Ectodermal cell (in vitro differentiated cells): ENCODE measurements around the gene EEF1G.
"Not testable (repeated sequence)": the region's sequence is repeated elsewhere in the genome, so short reads cannot be mapped to it uniquely, and the experiment has no call there.

Experiments
- H3K27ac ChIP-seq: 2 replicates; pipeline ENCODE4 v1.7.0; 2013; ENCODE audit warnings: mild to moderate bottlenecking, low read depth, low read length; ENCODE audit not compliant: insufficient read depth, poor library complexity, severe bottlenecking
- H3K27me3 ChIP-seq: 2 replicates; pipeline ENCODE4 v1.7.0; 2013; ENCODE audit warnings: mild to moderate bottlenecking, low read length; ENCODE audit not compliant: insufficient read depth, control insufficient read depth, poor library complexity, severe bottlenecking
- H3K36me3 ChIP-seq: one replicate; pipeline ENCODE4 v1.7.0; 2013; ENCODE audit warnings: low read length; ENCODE audit not compliant: control insufficient read depth, insufficient read depth
- H3K4me1 ChIP-seq: one replicate; pipeline ENCODE4 v1.7.0; 2013; ENCODE audit warnings: low read length; ENCODE audit not compliant: control insufficient read depth, insufficient read depth
- H3K4me3 ChIP-seq: 2 replicates; pipeline ENCODE4 v1.7.0; 2013; ENCODE audit warnings: low read depth, low read length, control low read depth; ENCODE audit not compliant: insufficient read depth
- H3K9me3 ChIP-seq: 2 replicates; pipeline ENCODE4 v1.7.0; 2013; ENCODE audit warnings: mild to moderate bottlenecking, low read length, moderate library complexity; ENCODE audit not compliant: control insufficient read depth
- WGBS, 2 experiments: methylation state at CpG; one replicate each; pipeline ENCODE4 v1.1.7; 2013; ENCODE audit warnings: missing lambda C conversion rate in 2 of 2; 5-methylcytosine and 5-hydroxymethylcytosine counted together

Gene EEF1G

GRCh38 chr11:62565100-62565802 lies 8.4 kb downstream of the EEF1G start:
- 94 to 96% methylated on average over 5 of the region's 5 CpGs for WGBS, 2 experiments
- Histone ChIP-seq H3K27ac (no peak overlapping the region), H3K4me3 (no peak overlapping the region)

DNA sequence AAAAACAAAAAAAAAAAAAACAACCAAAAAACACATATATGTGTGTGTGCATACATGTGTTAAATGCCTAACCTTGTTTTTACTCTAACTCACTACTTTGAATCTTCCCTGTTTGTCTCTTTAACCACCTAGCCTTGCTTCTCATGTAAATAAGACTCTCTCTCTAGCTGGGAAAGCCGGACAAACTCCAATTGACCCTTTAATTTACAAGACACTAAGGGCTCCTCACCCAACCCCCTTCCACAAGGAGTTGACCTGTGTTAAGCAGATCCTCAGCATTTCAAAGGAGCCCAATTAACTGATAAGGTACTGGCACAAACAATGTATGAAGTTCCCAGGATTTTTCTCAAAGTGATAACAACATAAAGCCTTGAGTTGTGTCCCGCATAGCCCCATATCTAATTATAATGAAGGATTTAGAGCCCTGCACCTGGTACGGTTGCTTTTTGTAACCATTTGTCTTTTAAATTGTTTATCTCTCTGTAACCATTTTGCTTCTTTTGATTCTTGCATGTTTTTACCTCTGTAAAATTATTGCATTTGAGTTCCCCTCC lies 11.9 kb downstream of the EEF1G start:
- Histone ChIP-seq H3K36me3 (peaks cover 49% of the 10 kb centered on the region), H3K4me1 (peaks cover 21% of the 10 kb centered on the region)
- WGBS, 2 experiments = 30 to 42% methylated on average over 3 of the region's 3 CpGs
- not testable (repeated sequence) for H3K9me3 ChIP-seq, H3K27me3 ChIP-seq, H3K4me3 ChIP-seq, H3K27ac ChIP-seq

More at GRCh38 chr11:62565100-62565802, 8.4 kb downstream of the EEF1G start:
- Histone ChIP-seq H3K9me3 (no peaks in the 10 kb centered on the region), H3K36me3 (peaks cover 54% of the 10 kb centered on the region), H3K27me3 (no peaks in the 10 kb centered on the region), H3K4me1 (peaks cover 7% of the 10 kb centered on the region)

GRCh38 chr11:62560566-62561103 lies 13.1 kb downstream of the EEF1G start:
- peak overlapping the region; percentile 69 for H3K27ac ChIP-seq

GRCh38 chr11:62559626-62560025 lies 14.1 kb downstream of the EEF1G start:
- not testable (repeated sequence) for H3K9me3 ChIP-seq, H3K4me3 ChIP-seq, H3K27ac ChIP-seq, H3K27me3 ChIP-seq
- peaks cover 28% of the 10 kb centered on the region for H3K36me3 ChIP-seq
- peaks cover 43% of the 10 kb centered on the region for H3K4me1 ChIP-seq
- WGBS, 2 experiments = 92 to 95% methylated on average over 5 of the region's 5 CpGs

More at GRCh38 chr11:62560566-62561103, 13.1 kb downstream of the EEF1G start:
- no peaks in the 10 kb centered on the region for H3K27me3 ChIP-seq
- peaks cover 33% of the 10 kb centered on the region for H3K4me1 ChIP-seq
- no peaks in the 10 kb centered on the region for H3K9me3 ChIP-seq
- WGBS, 2 experiments = 86 to 88% methylated on average over 2 of the region's 2 CpGs
- peaks cover 38% of the 10 kb centered on the region for H3K36me3 ChIP-seq
- no peak overlapping the region for H3K4me3 ChIP-seq

DNA sequence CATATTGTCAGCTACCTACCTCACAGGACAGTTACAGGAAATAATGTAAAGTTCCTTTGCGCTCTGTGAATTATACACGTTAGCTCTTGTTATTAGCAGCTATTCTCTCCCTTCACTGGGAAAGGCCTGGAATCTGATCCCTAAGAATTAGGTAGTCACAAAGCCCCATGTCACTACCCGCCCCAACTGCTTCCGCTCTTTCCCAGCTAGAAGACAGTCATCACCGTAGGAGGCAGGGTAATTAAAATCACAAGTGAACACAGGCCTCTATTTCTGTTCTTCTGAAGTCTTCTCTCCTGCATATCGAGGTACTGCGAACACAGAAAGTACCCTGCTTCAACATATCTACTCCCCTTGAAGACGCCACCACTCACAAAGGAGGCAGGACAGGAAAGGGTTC lies 14.5 kb downstream of the EEF1G start:
- Histone ChIP-seq H3K36me3 (peaks cover 28% of the 10 kb centered on the region), H3K27ac (no peak overlapping the region), H3K4me3 (no peak overlapping the region), H3K9me3 (no peaks in the 10 kb centered on the region), H3K4me1 (peaks cover 47% of the 10 kb centered on the region), H3K27me3 (no peaks in the 10 kb centered on the region)
- WGBS, 2 experiments = 83 to 86% methylated on average over 8 of the region's 8 CpGs

DNA sequence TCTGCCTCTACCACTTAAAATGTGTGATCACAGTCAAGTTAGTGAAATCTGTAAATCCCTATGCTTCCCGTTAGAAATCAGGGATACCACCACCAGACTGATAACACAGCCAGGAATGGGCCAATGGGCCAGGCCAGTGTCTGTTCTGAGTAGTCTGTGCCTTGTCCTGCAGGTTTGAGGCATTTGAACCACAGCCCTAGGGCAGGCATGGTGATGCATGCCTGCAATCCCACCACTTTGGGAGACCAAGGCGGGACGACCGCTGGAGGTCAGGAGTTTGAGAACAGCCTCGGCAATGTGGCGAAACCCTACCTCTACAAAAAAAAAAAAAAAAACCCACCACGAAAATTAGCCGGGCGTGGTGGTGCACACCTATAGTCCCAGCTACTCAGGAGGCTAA lies 15.0 kb downstream of the EEF1G start:
- WGBS, 2 experiments = 87 to 88% methylated on average over 9 of the region's 9 CpGs
- no peaks in the 10 kb centered on the region for H3K27me3 ChIP-seq

DNA sequence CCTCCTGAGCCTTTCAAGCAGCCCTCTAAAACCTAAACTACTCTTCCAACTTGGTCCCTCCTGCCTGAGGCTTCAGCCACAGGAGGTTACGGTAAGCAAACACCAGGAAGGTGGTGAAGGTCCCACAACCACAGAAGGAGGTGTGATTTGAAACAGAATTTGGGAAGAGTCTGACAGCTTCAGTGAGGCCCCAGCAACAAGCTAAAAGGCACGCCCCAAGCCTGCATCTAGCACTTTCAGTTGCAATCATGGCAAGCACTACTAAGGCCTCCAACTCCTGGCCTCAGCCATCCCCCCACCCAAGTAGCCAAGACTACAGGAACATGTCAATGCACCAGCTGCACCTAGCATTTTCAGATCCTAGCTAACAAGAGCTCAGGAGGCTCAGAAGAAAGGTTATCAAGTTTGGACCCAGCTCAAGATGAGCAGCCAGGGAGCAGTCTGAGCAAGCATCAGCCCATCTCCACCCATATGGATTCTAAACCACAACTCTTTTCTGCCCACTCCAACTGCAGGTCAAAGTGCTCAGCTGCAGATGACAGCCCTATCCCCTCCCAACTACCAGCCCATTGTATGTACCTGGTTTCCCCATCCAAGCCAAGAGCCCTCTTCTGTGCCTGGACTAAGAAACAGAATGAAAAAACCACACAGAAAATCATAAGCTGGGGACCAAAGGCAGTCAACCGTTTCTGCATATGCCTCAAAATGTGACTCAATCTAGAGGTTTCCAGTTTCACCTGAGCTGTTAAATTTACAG lies 16.6 kb downstream of the EEF1G start:
- H3K4me1 ChIP-seq = peaks cover 66% of the 10 kb centered on the region
- no peaks in the 10 kb centered on the region for H3K27me3 ChIP-seq
- H3K9me3 ChIP-seq = no peaks in the 10 kb centered on the region
- no peak overlapping the region for H3K4me3 ChIP-seq
- 85 to 92% methylated on average over 3 of the region's 3 CpGs for WGBS, 2 experiments
- H3K27ac ChIP-seq = peak overlapping the region; percentile 85
- peaks cover 21% of the 10 kb centered on the region for H3K36me3 ChIP-seq

More for the DNA sequence above, 15.0 kb downstream of the EEF1G start:
- no peak overlapping the region for H3K27ac ChIP-seq
- no peaks in the 10 kb centered on the region for H3K9me3 ChIP-seq
- peaks cover 26% of the 10 kb centered on the region for H3K36me3 ChIP-seq
- no peak overlapping the region for H3K4me3 ChIP-seq
- peaks cover 52% of the 10 kb centered on the region for H3K4me1 ChIP-seq

DNA sequence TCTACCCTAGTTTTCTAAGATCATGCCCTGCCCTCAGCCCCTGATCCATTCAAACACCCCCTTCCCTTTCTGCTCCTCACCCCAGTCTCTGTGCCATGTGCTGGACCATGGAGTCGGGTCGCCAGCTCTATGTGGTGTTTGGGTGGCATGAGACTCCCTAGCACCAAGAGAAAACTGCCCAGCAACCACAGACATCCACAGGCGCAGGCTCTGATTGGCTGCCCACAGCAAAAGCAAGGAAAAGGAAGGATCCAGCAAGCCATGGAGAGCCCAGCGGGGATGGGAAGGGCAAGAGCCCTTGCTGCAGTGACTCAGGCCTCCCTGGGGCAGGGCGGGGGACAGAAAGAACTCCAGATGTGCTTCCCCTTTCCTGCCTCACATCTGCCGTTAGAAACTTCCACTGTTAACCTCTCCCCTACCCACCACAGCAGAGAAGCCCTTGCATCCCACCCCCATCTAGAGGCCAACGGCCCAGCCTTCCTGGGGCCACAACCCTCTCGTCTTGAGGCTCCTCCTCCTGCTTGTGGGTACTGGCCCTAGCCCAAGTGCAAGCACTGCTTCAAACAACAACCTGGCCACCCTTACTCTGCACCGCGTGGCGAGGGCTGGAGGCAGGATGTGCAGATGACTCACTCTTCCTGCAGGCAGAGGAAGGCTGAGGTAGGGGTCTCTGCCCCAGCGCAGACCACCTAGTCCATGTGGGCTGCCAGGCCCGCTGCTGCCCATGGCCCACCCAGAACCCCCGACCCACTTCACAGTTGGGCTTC lies 17.4 kb downstream of the EEF1G start:
- Histone ChIP-seq H3K27ac (peak overlapping the region; percentile 85), H3K9me3 (no peaks in the 10 kb centered on the region), H3K4me3 (no peak overlapping the region), H3K27me3 (no peaks in the 10 kb centered on the region), H3K4me1 (peaks cover 66% of the 10 kb centered on the region), H3K36me3 (peaks cover 21% of the 10 kb centered on the region)
- WGBS, 2 experiments = 48 to 53% methylated on average over 14 of the region's 14 CpGs

DNA sequence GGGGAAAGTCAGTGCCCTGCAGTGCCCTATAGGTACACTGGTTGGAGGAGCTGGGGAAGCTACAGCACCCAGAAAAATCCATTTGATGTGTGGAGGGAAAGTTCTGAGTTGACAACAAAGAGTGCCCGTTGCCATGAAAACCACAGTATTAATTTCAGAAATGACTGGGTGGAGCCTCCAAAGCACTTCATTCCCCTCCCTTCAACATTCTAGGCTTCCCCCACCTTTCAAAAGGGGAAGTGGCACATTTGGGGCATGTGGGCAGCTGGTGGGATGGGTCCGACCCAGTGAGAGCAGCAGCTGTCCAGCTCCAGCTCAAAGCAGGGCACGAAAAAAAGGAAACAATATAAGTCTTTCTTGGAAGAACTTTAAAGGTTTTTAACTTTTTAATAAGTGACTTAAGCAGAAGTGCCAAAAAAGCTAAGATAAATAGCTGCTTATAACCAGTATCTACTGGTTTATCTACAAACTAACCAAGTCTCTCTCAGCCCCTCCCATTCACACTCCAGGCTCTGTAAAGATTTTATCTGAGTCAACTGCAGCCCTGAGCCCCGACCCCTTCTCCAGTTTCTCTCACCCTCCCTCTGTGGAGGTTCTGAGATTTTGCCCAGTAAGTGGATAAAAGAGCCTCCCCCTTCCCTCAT lies 18.1 kb downstream of the EEF1G start:
- H3K4me3 ChIP-seq = no peak overlapping the region
- no peaks in the 10 kb centered on the region for H3K9me3 ChIP-seq
- no peaks in the 10 kb centered on the region for H3K27me3 ChIP-seq
- H3K4me1 ChIP-seq = peaks cover 62% of the 10 kb centered on the region
- H3K27ac ChIP-seq = peak overlapping the region; percentile 85
- 79 to 85% methylated on average over 4 of the region's 4 CpGs for WGBS, 2 experiments
- H3K36me3 ChIP-seq = peaks cover 21% of the 10 kb centered on the region
